ENCODE results near the gene HRAS.

- TF ChIP-seq, protein P1, sequence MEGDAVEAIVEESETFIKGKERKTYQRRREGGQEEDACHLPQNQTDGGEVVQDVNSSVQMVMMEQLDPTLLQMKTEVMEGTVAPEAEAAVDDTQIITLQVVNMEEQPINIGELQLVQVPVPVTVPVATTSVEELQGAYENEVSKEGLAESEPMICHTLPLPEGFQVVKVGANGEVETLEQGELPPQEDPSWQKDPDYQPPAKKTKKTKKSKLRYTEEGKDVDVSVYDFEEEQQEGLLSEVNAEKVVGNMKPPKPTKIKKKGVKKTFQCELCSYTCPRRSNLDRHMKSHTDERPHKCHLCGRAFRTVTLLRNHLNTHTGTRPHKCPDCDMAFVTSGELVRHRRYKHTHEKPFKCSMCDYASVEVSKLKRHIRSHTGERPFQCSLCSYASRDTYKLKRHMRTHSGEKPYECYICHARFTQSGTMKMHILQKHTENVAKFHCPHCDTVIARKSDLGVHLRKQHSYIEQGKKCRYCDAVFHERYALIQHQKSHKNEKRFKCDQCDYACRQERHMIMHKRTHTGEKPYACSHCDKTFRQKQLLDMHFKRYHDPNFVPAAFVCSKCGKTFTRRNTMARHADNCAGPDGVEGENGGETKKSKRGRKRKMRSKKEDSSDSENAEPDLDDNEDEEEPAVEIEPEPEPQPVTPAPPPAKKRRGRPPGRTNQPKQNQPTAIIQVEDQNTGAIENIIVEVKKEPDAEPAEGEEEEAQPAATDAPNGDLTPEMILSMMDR (IDR thresholded peaks at IDR 0.05; ENCODE audit: extremely low read depth in 1 of 2, insufficient read depth in 1 of 2, low read depth in 1 of 2, low read length in 2 of 2), result no peak
- TF ChIP-seq POLR2A (IDR thresholded peaks at IDR 0.05; ENCODE audit: low read depth, low read length) (no peak), POLR2AphosphoS5 (IDR thresholded peaks at IDR 0.05; ENCODE audit: insufficient read depth, low read depth, low read length) (no peak), JUN (IDR thresholded peaks at IDR 0.05; ENCODE audit: borderline replicate concordance, insufficient read depth, insufficient read length, low read depth) (no peak), EZH2 (IDR thresholded peaks at IDR 0.05; ENCODE audit: borderline replicate concordance, low read depth, low read length, severe bottlenecking) (no peak), MYC (IDR thresholded peaks at IDR 0.05; ENCODE audit: low read depth, low read length) (no peak), GATA2 (IDR thresholded peaks at IDR 0.05; ENCODE audit: insufficient read depth, insufficient read length, low read depth, low read length) (no peak), MAX (IDR thresholded peaks at IDR 0.05; ENCODE audit: insufficient read depth, insufficient read length) (no peak)
These were observed 42.7 kb downstream of the HRAS start for GRCh38 chr11:492427-493226.

Measured in endothelial cell of umbilical vein (primary cell).